T-helper 22 cell (primary cell): ENCODE measurements around the gene UBA5.
A peak's percentile ranks its signal among the peaks of the same experiment; 100 is the strongest.

Experiments used
- DNase-seq: peaks from one replicate; pipeline ENCODE4 v3.0.0-alpha.2; 2020; ENCODE audit warnings: low read depth

Gene UBA5

GRCh38 chr3:132720228-132720627 is 60.1 kb downstream of the UBA5 start:
- DNase-seq: no peak

- no peak for DNase-seq
These were observed 61.5 kb downstream of the UBA5 start for GRCh38 chr3:132721479-132722164.

DNA sequence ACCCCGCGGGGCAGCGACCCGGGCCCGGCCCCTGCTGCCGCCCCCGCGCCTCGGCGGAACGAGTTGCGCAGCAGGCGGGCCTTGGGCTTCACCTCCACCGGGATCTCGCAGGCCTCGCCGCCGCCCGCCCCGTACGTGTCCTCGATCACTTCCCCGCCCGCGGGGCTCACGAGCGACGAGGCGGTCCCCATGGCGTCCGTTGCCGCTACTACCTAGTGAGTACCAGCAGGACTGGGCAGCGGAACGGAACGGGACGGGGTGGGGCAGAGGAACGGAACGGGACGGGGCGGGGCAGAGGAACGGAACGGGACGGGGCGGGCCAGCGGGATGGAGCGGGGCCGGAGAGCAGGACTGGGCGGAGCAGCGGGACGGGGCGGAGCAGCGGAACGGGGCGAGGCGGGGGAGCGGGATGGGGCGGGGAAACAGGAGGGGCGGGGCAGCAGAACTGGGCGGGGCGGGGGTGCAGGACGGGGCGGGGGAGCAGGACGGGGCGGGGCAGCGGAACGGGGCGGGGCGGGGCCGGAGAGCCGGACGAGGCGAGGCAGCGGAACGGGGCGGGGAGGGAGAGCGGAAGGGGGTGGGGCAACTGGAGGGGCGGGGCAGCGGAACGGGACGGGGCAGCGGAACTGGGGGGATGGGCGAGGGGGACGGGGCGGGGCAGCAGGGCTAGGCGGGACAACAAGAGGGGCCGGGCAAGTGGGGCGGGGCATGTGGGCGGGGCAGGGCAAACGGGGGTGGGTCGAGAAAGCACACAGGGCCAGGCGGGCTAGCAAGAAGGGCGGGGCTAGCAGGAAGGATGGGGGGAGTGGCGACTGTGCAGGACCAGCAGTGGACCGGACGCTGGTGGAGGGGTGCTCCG is 62.3 kb downstream of the UBA5 start, which contains the start of gene NPHP3:
Gene NPHP3 (minus strand): TSS at position 245 of the 859 bp plus-strand sequence. CDS start 54 bp downstream, at position 191.
- DNase-seq: peak; percentile 97

DNA sequence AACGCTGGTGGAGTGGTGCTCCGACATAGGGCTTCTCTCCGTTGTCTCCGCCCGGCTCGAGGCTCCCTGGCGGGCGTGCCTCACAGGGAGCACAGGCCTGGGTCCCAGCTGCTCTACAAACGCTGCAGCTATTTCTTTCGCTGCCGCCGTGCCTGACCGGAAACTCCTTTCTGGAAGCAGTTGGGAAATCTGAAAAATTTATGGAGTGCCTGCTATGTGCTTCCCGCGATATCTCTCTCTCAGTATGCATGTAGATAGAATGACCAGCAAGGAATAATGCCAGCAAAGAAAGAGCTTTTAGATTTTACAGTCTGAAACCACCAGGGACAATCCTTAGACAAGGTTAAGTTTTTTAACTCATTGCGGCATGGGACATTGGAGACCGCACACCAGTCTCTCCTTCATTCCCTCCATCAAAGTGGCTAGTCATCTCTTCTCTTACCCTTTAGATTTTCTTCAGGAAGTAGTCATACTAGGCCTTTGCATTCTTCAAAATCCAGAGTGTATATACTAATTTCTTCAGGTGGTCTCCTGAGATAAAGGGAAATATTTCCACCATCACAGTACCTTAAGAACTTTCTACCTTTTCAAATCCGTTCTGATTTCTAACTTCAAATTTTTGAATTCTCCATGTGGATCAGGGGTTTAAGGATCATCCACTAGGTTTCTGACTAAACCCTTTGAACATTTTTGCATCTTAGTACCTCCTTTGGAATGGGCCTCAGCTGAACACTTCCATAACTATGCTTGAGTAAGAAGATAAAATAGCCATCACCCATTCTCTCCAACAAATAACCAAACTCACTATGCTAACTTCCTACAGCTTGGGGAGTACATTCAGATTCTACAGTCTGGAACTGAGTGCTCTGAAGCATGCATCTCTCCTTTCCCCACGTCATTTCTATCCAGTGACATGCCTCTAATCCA is 63.2 kb downstream of the UBA5 start:
- DNase-seq: no peak

GRCh38 chr3:132726341-132726823 is 66.3 kb downstream of the UBA5 start:
- DNase-seq: no peak
